NAMALWA (cell line): ENCODE measurements around the gene INPP5A.
"Not testable (repeated sequence)": the region's sequence is repeated elsewhere in the genome, so short reads cannot be mapped to it uniquely, and the experiment has no call there.

Experiments
- DNase-seq: peaks from one replicate; pipeline ENCODE4 v3.0.0-alpha.2; 2015; ENCODE audit warnings: low spot score

Gene INPP5A

DNA sequence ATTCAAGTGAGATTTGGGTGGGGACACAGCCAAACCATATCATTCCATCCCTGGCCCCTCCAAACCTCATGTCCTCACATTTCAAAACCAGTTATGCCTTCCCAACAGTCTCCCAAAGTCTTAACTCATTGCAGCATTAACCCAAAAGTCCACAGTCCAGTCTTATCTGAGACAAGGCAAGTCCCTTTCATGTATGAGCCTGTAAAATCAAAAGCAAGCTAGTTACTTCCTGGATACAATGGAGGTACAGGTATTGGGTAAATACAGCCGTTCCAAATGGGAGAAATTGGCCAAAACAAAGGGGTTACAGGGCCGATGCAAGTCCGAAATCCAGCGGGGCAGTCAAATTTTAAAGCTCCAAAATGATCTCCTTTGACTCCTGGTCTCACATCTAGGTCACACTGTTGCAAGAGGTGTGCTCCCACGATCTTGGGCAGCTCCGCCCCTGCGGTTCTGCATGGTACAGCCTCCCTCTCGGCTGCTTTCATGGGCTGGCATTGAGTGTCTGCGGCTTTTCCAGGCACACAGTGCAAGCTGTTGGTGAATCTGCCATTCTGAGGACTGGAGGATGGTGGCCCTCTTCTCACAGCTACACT, 61.5 kb downstream of the INPP5A start:
- DNase-seq = not testable (repeated sequence)

DNA sequence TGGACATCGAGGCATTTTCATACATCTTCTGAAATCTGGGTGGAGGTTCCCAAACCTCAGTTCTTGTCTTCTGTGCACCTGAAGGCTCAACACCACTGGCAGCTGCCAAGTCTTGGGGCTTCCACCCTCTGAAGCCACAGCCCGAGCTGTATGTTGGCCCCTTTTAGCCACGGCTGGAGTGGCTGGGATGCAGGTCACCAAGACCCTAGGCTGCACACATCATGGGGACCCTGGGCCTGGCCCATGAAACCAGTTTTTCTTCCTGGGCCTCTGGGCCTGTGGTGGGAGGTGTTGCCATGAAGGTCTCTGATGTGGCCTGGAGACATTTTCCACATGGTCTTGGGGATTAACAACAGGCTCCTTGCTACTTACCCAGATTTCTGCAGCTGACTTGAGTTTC, 62.1 kb downstream of the INPP5A start:
- DNase-seq = no peak

DNA sequence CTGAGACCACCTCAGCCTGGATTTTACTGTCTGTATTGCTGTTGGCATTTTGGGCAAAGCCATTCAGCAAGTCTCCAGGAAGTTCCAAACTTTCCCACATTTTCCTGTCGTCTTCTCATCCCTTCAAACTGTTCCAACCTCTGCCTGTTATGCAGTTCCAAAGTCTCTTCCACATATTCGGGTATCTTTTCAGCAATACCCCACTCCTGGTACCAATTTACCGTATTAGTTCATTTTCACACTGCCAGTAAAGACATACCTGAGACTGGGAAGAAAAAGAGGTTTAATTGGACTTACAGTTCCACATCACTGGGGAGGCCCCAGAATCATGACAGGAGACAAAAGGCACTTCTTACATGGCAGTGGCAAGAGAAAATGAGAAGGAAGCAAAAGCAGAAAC, 62.8 kb downstream of the INPP5A start:
- no peak for DNase-seq

DNA sequence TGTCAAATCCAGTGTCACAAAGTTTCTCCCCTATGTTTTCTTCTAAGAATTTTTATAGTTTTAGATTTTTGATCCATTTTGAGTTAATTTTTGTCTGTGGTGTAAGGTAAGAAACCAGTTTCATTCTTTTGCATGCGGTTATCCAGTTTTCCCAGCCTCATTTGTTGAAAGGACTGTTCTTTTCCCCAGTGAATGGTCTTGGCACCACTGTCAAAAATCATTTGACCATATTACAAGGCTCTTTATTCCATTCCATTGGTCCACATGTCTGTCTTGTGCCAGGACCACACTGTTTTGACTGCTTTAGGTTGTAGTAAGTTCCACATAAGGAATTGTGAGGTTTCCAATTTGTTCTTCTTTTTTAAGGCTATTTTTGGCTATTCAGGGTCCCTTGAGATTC, 64.0 kb downstream of the INPP5A start:
- DNase-seq = no peak

DNA sequence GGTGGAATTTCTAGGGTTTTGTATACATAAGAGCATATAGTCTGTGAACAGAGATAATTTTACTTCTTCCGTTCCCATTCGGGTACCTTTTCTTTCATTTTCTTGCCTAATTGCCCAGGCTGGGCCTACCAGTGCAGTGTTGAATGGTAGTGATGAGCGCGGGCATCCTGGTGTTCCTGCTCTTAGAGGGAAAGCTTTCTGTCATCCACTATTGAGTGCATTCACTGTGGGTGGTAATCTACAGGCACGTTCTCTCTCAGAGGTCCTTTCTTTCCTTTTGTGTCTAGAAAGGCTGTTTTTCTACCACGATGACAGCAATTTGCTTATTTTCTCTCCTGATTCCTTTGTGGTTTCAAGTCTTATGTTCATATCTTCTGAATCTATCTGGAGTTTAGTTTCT, 65.0 kb downstream of the INPP5A start:
- no peak for DNase-seq

DNA sequence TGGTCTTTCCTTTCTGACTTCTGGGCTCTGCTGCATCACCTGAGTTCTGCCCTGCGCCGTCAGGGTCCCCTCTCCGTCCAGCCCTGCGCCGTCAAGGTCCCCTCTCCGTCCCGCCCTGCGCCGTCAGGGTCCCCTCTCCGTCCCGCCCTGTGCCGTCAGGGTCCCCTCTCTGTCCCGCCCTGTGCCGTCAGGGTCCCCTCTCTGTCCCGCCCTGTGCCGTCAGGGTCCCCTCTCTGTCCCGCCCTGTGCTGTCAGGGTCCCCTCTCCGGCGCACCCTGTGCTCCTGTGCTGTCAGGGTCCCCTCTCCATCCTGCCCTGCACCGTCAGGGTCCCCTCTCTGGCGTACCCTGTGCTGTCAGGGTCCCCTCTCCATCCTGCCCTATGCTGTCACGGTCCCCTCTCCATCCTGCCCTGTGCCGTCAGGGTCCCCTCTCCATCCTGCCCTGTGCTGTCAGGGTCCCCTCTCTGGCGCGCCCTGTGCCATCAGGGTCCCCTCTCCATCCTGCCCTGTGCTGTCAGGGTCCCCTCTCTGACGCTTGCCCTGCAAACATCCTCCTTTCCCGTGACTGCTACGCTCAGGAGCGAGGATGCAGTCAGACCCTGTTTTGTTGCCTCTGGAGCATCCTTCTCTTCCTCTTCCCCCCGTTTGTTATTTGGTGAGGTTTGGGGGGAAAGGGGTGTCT, 66.4 kb downstream of the INPP5A start:
- no peak for DNase-seq

DNA sequence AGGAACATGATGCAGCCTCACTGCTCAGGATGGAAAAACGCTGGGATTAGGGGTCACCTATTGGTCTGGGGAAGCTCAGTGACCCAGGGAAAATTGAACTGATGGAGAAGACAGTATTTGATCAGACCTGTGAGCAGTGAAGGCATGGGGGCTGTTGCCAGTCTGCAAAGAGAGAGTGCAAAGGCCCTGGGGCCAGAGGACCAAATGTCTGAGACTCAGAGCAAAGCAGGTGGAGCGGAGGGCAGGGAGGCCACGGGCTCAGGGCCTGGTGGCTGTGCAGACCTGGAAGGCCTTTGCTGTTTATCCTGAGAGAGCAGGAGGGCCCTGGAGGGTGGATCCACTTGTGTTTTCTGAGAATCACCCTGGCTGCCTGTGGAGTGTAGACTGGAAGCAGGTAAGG, 67.1 kb downstream of the INPP5A start:
- DNase-seq = no peak

DNA sequence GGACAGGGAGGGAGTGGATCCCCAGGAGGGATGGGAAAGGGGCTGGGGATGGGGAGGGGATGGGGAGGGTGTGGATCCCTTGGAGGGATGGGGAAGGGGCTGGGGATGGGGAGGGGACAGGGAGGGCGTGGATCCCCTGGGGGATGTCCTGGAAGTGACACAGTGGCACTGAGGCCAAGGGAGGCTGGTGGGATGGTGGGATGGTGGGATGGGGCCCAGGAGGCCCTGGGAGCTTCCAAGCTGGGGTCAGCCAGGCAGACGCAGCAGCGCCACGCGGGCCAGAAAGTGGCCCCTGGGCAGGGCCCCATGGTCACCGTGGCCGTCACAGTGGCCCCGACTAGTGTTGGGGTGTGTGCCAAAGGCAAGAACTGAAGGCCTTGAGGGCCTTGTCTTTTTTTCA, 67.8 kb downstream of the INPP5A start:
- no peak for DNase-seq

DNA sequence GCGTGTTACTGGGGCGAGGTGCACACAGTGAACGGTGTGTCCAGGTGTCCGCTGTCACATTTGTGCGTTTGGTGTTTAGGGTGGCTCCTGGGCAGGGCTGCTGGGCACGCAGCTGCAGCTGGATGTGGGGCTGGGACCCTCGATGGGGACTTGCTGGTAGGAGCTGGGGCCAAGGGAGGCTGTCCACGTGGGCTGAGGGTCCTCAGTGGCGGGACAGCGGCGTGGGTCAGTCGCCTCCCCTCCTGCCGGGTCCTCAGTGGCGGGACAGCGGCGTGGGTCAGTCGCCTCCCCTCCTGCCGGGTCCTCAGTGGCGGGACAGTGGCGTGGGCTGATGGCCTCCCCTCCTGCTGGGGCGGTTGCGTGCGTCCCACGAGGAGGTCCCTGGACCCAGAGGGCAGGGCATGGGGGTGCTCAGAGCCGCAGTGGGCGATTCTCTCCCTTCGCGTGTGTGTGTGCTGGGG, 68.5 kb downstream of the INPP5A start:
- no peak for DNase-seq

DNA sequence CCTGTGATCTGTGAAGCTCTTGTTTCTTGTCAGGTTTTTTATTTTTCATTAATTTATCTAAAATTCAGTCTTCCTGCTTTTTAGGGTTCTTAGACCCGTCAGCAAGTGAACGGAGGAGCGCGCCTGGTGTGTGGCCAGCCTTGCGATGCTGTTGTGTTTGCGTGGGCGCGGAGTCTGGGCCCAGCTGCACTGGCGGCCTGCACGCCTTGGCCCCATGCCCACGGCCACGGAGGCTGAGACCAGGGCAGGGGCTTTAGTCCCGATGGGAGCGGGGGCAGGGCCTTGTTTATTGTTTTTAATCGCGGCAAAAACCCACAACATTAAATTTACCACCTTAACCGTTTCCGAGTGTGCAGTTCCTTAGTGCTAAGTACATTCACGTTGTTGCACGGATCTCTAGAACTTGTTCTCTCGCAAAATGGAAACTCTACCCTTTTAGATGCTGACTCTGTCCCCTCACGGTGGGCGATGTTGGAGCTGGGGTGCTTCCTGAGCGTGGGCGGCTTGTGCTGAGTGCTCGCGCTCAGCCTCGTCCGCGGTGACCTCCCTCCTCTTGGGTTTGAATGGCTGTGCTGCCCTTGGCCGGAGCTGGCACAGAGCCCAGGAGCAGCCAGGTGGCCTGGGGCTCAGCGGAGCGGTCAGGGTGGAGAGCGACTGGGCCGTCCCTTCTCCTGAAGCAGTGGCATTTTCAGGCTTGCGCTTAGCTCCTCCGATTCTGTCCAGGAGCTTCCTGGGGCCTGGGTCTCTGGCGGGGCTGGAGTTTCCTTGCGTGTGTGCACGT, 69.1 kb downstream of the INPP5A start:
- DNase-seq = no peak

DNA sequence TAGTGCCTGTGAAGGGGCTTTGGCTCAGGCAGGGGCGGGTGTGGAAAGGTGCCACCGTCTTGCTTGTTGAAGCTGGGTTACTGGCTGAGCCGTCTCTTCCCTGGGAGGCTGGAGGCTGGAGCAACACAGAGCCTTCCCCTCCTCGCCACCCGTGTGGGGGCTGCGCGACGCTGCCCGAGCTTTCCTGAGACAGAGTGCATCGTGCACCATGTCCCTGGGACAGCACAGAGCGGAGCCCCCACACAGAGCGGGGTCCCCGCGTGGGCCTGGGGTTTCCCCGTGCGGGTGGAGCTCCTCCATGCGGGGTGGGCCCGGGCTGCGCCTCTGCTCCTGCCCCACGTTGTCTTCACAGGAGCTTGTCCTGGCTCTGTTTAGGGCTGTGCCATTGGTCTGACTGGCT, 69.9 kb downstream of the INPP5A start:
- DNase-seq = no peak

DNA sequence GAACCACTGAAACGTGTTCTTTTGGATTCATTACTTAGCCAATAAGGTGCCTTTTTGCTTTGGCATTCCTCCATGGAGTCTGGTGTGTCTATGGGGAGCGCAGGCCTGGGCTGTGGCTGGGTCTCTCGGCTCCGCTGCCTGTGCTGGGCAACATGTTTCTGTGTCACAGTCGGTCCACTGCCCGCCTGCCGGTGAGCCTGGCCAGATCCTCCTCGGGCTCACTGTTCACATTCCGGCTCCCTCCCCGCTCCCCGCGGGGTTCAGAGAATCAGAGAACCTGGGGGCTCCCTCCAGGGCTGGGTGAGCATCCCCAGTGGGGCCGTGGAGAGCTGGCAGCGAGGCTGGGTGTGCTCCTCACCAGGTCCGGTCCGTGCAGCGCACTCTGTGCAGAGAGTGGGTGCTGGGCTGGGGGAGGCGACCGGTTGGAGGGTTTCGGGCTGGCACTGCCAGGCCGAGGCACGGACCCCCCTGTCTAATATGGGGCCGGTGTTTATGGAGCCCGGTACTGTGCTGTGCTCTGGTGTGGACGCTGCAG, 70.4 kb downstream of the INPP5A start:
- no peak for DNase-seq

DNA sequence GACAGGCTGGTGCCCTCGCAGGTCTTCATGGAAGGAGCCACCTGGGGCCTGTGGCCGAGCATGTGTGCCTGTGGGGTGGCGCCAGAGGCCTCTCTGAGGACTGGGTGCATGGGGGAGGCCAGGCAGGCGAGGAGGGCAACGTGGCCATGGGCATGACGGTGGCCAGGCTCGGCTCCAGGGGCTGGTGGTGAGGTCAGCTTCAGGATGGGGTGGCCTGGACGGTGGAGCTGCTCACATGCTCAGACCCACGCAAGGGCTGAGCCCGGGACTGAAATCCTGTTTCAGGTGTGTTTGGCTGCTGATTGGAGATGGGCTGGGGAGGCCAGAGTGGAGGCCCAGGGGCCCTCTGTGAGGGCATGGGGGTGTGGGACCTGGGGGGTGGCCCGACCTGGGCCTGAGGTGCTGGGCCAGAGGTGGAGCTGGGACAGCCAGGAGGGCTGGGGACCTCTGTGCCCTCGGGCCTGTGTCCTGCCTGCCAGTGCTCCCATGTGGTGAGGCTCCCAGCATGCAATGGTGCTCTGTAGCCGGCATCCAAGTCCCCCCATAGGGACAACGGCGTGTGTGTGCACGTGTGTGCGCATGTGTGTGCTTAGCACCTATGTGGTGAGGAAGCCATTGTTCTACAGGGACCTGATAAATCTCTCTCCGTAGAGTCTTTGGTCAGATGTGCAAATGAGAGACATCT, 71.1 kb downstream of the INPP5A start:
- no peak for DNase-seq

DNA sequence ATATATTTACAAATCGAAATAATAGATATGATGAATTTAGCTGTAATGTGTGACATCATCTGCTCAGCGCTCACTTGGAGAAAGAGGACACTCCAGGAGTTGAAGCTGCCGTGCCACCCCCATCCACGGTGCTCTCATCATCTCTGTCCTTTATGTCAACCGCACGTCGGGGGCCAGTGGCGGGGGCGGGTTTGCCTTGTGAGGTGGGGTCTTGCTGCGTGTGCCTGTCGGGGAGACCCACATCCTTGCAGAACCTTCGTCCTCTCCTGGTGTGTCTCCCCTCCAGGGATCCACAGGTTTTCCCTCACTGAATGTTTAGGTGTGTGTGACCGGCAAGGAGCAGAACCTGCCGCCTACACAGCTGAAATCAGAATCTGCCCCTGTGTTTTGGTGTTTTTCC, 71.6 kb downstream of the INPP5A start:
- no peak for DNase-seq

DNA sequence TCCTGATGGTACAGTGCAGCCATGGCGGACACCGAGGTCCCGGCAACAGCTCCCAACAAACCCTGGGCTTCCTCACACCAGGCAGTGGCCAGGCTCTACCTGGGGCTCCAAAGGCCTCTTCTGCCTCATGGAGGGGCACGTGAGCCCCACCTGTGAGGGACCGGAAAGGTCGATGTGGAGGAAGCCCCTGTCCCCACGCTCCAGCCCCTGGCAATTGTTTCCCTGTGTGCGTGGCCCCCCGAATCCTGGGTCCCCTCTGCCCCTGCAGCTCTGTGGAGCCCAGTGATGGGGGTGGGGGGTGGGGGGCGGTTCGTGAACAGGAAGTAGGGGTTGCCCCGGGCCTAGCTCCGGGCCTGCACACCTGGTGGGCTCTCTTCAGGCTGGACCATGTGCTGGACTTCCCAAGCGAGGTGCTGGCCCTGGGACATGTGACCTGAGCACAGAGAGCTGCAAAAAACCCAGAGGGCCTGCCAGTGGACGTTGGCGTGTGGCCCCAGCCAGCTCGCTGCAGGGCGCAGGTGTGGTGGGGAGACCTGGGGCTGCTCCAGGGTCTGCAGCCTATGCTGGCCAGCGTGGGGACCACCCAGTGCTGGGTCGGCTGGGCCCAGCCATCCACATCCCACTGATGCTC, 72.6 kb downstream of the INPP5A start:
- DNase-seq = no peak

DNA sequence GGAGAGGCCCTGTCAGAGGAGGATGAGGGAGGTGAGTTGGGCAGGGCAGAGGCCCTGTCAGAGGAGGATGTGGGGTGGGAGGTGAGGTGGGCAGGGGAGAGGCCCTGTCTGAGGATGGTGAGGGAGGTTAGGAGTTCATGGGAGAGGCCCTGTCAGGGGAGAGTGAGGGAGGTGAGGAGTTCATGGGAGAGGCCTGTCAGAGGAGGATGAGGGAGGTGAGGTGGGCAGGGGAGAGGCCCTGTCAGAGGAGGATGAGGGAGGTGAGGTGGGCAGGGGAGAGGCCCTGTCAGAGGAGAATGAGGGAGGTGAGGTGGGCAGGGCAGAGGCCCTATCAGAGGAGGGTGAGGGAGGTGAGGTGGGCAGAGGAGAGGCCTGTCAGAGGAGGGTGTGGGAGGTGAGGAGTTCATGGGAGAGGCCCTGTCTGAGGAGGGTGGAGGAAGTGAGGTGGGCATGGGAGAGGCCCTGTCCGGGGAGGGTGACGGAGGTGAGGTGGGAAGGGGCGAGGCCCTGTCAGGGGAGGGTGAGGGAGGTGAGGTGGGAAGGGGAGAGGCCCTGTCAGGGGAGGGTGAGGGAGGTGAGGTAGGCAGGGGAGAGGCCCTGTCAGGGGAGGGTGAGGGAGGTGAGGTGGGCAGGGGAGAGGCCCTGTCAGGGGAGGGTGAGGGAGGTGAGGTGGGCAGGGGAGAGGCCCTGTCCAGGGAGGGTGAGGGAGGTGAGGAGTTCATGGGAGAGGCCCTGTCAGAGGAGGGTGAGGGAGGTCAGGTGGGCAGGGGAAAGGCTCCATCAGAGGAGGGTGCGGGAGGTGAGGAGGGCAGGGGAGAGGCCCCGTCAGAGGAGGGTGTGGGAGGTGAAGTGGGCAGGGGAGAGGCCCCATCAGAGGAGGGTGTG, 73.7 kb downstream of the INPP5A start:
- no peak for DNase-seq

DNA sequence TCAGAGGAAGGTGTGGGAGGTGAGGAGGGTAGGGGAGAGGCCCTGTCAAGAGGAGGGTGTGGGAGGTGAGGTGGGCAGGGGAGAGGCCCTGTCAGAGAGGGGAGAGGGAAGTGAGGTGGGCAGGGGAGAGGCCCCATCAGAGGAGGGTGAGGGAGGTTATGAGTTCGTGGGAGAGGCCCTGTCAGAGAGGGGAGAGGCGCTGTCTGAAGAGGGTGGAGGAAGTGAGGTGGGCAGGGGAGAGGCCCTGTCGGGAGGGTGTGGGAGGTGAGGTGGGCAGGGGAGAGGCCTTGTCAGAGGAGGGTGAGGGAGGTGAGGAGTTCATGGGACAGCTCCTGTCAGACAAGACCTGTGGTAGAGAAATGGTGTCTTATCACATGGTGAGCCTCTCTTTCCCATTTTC, 74.4 kb downstream of the INPP5A start:
- no peak for DNase-seq

DNA sequence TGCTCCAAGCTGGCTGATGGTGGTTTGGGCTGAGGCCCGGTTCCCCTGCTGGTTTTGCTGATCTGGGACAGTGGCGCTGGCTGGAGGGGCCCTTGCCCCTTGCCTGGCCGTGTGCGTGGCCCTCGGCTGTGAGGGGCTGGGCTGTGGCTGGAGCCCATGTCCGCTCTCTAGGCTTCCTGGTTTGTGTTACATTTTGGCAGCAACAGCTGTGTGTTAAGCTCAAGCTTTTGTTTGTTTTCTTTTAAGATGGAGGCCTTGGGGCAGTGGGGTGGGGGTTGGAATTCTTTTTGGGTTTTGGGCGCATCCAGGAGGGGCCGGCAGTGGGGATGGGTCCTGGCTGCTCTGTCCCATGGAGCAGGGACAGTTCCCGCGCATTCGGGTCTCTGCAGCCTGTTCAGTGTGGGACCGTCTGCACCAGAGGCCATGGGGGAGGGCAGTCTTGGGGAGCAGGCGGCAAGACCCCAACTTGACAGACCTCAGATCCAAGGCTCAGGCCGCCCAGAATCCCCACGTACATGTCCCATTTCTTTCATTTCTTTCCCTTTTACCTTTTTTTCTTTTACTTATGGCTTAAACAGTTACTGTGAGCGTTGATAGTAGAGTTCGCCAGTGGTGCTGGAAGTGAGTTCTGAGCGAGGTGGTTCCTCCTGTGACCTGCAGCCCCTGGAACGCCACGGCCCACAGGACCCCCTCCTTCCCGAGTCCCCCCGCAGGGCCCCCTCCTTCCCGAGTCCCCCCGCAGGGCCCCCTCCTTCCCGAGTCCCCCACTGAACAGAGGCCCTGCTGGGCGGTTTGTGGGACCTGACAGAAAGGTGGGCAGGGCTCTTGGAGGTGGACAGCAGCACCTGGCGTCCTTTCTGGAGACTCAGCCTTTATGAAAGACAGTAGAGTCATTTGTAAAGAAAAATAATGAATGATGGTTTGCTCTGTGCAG, 75.3 kb downstream of the INPP5A start:
- no peak for DNase-seq

DNA sequence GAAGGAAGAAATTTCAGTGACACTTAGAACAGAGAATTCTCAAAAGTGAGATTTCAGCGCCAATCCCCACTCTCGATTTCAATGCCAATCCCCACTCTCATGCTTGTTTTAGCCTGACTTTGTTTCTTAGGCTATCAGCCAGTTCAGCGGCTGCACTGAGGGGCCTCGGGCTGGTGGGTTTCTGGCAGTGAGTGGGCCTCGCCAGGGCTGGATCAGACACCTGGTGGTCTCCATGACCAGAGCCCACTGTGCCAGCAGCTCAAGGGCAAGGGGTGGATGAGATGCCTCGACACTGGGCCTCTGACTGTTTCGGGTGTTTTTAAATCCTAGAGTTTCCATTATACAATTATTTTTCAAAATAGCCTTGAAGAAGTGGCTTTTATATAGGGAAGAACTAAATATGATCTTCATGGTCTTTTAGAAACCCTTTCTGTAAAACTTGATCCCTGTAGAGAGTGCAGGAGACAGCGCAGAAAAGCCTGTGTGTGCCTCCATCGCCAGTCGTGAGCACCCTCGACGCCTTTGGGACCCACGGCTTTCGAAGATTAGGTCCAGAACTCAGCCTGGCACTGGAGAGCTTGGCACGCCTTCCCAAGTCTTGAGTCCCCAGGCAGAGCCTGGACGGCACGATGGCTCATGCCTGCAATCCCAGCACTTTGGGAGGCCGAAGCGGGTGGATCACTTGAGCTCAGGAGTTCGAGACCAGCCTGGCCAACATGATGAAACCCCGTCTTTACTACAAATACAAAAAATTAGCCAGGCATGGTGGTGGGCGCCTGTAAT, 76.2 kb downstream of the INPP5A start:
- no peak for DNase-seq
